ENCODE data around the gene ZNF366. TPM values are rescaled to one million over a fixed set of nuclear protein-coding genes. Genes with fewer than 3 reads are reported as not detected.
A peak's percentile ranks its signal among the peaks of the same experiment; 100 is the strongest.

The ZNF366 gene
- total and polyA plus RNA-seq, 8 donors: 0.10 to 6.8 (median 1.7) TPM; not detected in 1

- no peak overlapping the region for H3K4me3 ChIP-seq
- 58 to 70% (median 69%) methylated on average over 6 of the region's 6 CpGs for WGBS, 5 donors
- peak overlapping the region in 1 of 5 donors; percentile 2 for H3K27ac ChIP-seq
- H3K27me3 ChIP-seq: no peaks in the 10 kb centered on the region
- no peaks in the 10 kb centered on the region for H3K9me3 ChIP-seq
- TF ChIP-seq EP300 (IDR thresholded peaks at IDR 0.05): no peak
- no peak for TF ChIP-seq POLR2A (IDR thresholded peaks at IDR 0.05)
- TF ChIP-seq POLR2AphosphoS5 (IDR thresholded peaks at IDR 0.05): no peak
- TF ChIP-seq, protein P1, sequence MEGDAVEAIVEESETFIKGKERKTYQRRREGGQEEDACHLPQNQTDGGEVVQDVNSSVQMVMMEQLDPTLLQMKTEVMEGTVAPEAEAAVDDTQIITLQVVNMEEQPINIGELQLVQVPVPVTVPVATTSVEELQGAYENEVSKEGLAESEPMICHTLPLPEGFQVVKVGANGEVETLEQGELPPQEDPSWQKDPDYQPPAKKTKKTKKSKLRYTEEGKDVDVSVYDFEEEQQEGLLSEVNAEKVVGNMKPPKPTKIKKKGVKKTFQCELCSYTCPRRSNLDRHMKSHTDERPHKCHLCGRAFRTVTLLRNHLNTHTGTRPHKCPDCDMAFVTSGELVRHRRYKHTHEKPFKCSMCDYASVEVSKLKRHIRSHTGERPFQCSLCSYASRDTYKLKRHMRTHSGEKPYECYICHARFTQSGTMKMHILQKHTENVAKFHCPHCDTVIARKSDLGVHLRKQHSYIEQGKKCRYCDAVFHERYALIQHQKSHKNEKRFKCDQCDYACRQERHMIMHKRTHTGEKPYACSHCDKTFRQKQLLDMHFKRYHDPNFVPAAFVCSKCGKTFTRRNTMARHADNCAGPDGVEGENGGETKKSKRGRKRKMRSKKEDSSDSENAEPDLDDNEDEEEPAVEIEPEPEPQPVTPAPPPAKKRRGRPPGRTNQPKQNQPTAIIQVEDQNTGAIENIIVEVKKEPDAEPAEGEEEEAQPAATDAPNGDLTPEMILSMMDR (IDR thresholded peaks at IDR 0.05): no peak
- peaks cover 5 to 22% (median 10%) of the 10 kb centered on the region in 4 donors for H3K4me1 ChIP-seq
- no peak for DNase-seq
- intact Hi-C loops (cut with DNase I; ENCODE audit: low total_unique reads): no loop called here
- no peaks in the 10 kb centered on the region for H3K36me3 ChIP-seq
These were observed 43.7 kb downstream of the ZNF366 start for GRCh38 chr5:72463449-72464052.

DNA sequence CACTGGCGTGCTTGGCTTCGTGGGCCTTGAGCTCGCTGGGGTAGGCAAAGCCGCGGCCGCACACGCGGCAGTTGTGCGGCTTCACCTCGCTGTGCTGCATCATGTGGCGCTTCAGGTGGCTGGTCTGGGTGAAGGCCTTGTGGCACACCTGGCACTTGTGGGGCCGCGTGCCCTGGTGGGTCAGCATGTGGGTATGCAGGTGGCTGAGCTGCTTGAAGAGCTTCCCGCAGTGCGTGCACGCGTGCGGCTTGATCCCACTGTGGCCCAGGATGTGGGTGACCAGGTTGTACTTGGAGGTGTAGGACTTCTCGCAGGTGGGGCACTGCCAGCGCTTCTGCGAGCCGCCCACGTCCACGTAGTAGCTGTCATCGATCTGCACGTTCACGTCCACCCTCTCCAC is 46.8 kb downstream of the ZNF366 start:
- Histone ChIP-seq H3K9me3 (no peaks in the 10 kb centered on the region), H3K4me1 (peaks cover 5 to 15% (median 13%) of the 10 kb centered on the region in 4 donors), H3K27ac (no peak overlapping the region), H3K27me3 (no peaks in the 10 kb centered on the region), H3K36me3 (no peaks in the 10 kb centered on the region), H3K4me3 (no peak overlapping the region)
- intact Hi-C loops (cut with DNase I; ENCODE audit: low total_unique reads): no loop called here
- DNase-seq: no peak
- WGBS, 5 donors: 97 to 99% (median 98%) methylated on average over 27 of the region's 27 CpGs
- TF ChIP-seq POLR2A (IDR thresholded peaks at IDR 0.05) (no peak), POLR2AphosphoS5 (IDR thresholded peaks at IDR 0.05) (no peak), EP300 (IDR thresholded peaks at IDR 0.05) (no peak)
- TF ChIP-seq, protein P1 (IDR thresholded peaks at IDR 0.05): no peak

DNA sequence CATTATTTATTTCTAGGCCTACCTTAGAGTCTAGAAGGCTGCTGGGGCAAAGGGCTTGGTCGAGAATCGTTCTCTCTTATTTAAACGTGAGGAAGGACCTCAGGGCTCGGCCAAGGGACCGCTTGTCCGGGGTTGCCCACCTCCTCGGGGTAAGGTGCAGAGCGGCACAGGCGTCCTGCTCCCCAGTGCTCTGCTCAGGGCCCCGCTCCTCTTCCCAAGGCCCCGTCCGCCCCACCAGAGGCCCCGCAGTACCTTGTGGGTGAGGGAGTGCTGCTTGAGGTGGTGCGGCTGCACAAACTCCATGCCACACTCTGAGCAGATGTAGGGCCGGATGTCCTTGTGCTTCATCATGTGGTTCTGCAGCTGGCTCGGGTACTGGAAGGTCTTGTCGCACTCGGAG is 47.3 kb downstream of the ZNF366 start:
- TF ChIP-seq POLR2AphosphoS5 (IDR thresholded peaks at IDR 0.05) (no peak), POLR2A (IDR thresholded peaks at IDR 0.05) (no peak), EP300 (IDR thresholded peaks at IDR 0.05) (no peak)
- TF ChIP-seq, protein P1 (IDR thresholded peaks at IDR 0.05): no peak
- Histone ChIP-seq H3K27ac (no peak overlapping the region), H3K4me3 (no peak overlapping the region), H3K9me3 (no peaks in the 10 kb centered on the region), H3K27me3 (no peaks in the 10 kb centered on the region), H3K36me3 (no peaks in the 10 kb centered on the region), H3K4me1 (peaks cover 5 to 15% (median 13%) of the 10 kb centered on the region in 4 donors)
- no peak for DNase-seq
- 94 to 97% (median 96%) methylated on average over 15 to 18 of the region's 18 CpGs for WGBS, 5 donors
- intact Hi-C loops (cut with DNase I; ENCODE audit: low total_unique reads): no loop called here

DNA sequence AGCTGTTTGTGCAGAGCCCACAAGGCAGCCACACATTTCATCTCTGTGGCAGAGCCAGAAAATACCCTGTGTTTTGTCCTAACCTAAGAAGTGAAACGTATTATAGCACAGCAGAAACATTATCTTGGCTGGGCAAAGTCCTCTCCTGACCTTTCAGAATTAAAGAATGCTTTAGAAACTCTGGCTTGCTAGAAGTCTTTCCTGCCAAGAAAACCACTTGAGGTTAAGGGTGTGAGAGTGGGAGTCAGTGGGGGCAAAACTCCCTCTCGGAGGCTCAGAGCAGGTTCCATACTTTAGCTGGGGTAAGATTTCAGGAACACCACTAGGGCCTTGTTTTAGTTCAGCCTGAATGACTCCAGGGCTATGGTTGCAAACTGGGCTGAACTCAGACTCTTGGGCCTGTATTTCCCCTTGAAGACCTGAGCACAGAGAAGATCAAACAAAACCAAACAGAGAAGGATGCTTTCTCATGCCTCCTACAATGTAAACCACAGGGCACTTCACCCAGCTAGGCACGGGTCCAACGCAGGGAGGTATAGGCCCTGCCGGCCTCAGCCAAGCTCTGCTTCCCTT is 48.0 kb downstream of the ZNF366 start:
- H3K4me3 ChIP-seq: no peak overlapping the region
- H3K27me3 ChIP-seq: no peaks in the 10 kb centered on the region
- TF ChIP-seq EP300 (IDR thresholded peaks at IDR 0.05): no peak
- no peak for DNase-seq
- H3K27ac ChIP-seq: peak overlapping the region in 2 of 5 donors; percentile 26 to 40
- 18 to 50% (median 40%) methylated on average over 5 of the region's 5 CpGs for WGBS, 5 donors
- H3K9me3 ChIP-seq: no peaks in the 10 kb centered on the region
- intact Hi-C loops (cut with DNase I; ENCODE audit: low total_unique reads): no loop called here
- H3K36me3 ChIP-seq: no peaks in the 10 kb centered on the region
- H3K4me1 ChIP-seq: peaks cover 5 to 20% (median 14%) of the 10 kb centered on the region in 4 donors

DNA sequence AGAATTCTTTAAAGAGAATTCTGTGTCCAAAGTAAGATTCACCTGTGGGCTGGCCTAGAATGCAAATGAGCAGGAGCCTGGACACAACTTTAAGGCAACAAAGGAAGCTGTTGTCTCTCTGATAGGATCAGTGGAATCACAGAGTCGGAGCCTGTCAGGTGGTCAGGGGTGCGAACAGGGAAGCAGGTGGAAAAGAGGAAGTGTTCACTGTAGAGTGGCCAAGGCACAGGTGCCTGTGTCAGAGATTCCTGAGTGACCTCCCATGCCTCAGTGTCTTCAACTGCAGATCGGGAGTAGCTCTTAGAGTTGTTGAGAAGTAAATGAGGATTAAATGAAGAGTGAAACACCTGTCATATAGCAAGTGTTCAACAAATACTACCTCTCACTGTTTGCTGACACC is 48.8 kb downstream of the ZNF366 start:
- Histone ChIP-seq H3K27me3 (no peaks in the 10 kb centered on the region), H3K36me3 (no peaks in the 10 kb centered on the region), H3K27ac (no peak overlapping the region), H3K4me3 (no peak overlapping the region), H3K9me3 (no peaks in the 10 kb centered on the region), H3K4me1 (peaks cover 9 to 27% (median 20%) of the 10 kb centered on the region in 4 donors)
- intact Hi-C loops (cut with DNase I; ENCODE audit: low total_unique reads): no loop called here
- TF ChIP-seq POLR2AphosphoS5 (IDR thresholded peaks at IDR 0.05) (no peak), POLR2A (IDR thresholded peaks at IDR 0.05) (no peak), EP300 (IDR thresholded peaks at IDR 0.05) (no peak)
- TF ChIP-seq, protein P1 (IDR thresholded peaks at IDR 0.05): no peak
- 63 to 79% (median 65%) methylated on average over 3 of the region's 3 CpGs for WGBS, 5 donors
- no peak for DNase-seq

All from stomach (tissue), 9 donors.